ENCODE data around the gene KCNT1. TPM values are rescaled to one million over a fixed set of nuclear protein-coding genes. Genes with fewer than 3 reads are reported as not detected.

Gene KCNT1
- total and polyA plus RNA-seq, 10 of the 15 experiments (the other 5 are each of a cell fraction or from before 2014, with no cell fraction given), result not detected

- TF ChIP-seq ZBTB40 (IDR thresholded peaks at IDR 0.05; ENCODE audit: borderline replicate concordance) (no peak), CREM (IDR thresholded peaks at IDR 0.05; ENCODE audit: low read depth) (no peak)
Observed at GRCh38 chr9:135780626-135781025, 78.6 kb downstream of the KCNT1 start (continued).

- 45% methylated on average over 24 of the region's 24 CpGs for WGBS (ENCODE audit: insufficient coverage, insufficient replicate concordance, low lambda C conversion rate, missing lambda C conversion rate)
- no peaks in the 10 kb centered on the region for H3K27me3 ChIP-seq (replicated peaks in 1 of 2; ENCODE audit: control insufficient read depth in 2 of 2, insufficient read depth in 2 of 2, low read length in 1 of 2)
- no TSS peak for BruUV-seq (replicated peaks)
- H3K79me2 ChIP-seq (ENCODE audit: control insufficient read depth, insufficient read depth, low read length), result no peaks in the 10 kb centered on the region
- RAD21 ChIA-PET (ENCODE audit: unreplicated experiment), result no interaction called here
- intact Hi-C loops (cut with micrococcal nuclease; ENCODE audit: unreplicated experiment), result no loop called here
- no peaks in the 10 kb centered on the region for H4K20me1 ChIP-seq (ENCODE audit: control insufficient read depth, insufficient read depth)
- no peak overlapping the region for H3K9ac ChIP-seq (ENCODE audit: control insufficient read depth, insufficient read depth, low read length)
- POLR2A ChIA-PET, result no interaction called here
- no peak overlapping the region for H3K4me3 ChIP-seq
- H3K27ac ChIP-seq (ENCODE audit: control insufficient read depth, insufficient read depth), result no peak overlapping the region
- SMC1A ChIA-PET (ENCODE audit: uncharacterized antibody, unreplicated experiment), result no interaction called here
- no peak for FAIRE-seq
- CTCF ChIA-PET, result no interaction called here
- in situ Hi-C loops (cut with MboI), result no loop called here
- H2AFZ ChIP-seq (ENCODE audit: control insufficient read depth, low read depth, low read length), result no peak overlapping the region
- no peak for TF ChIP-seq USF2 (IDR thresholded peaks at IDR 0.05; ENCODE audit: borderline replicate concordance, low read depth, low read length)
- no peak for TF ChIP-seq USF1 (IDR thresholded peaks at IDR 0.05; ENCODE audit: borderline replicate concordance, extremely low read length, insufficient read depth, low read depth, low read length)
- no peak for TF ChIP-seq ZZZ3 (IDR thresholded peaks at IDR 0.05; ENCODE audit: control insufficient read depth, insufficient read length, low read depth)
- TF ChIP-seq POU2F2 (IDR thresholded peaks at IDR 0.05; ENCODE audit: borderline replicate concordance, low read depth, low read length), result no peak
- TF ChIP-seq STAT1 (conservative IDR thresholded peaks at IDR 0.05), result no peak
- no peak for TF ChIP-seq SMAD5 (IDR thresholded peaks at IDR 0.05; ENCODE audit: low read depth)
- TF ChIP-seq IKZF2 (IDR thresholded peaks at IDR 0.05), result no peak
- no peak for TF ChIP-seq RELA (IDR thresholded peaks at IDR 0.05; ENCODE audit: borderline replicate concordance, partially characterized antibody)
- TF ChIP-seq IRF4 (IDR thresholded peaks at IDR 0.05; ENCODE audit: low read depth, low read length), result no peak
- no peak for TF ChIP-seq PML (IDR thresholded peaks at IDR 0.05; ENCODE audit: low read length)
- TF ChIP-seq HDAC2 (IDR thresholded peaks at IDR 0.05), result no peak
- TF ChIP-seq SREBF2 (IDR thresholded peaks at IDR 0.05; ENCODE audit: low read length), result no peak
- DNase-seq (ENCODE audit: low read depth, low spot score), result no peak
- no peaks in the 10 kb centered on the region for H3K9me3 ChIP-seq (replicated peaks; ENCODE audit: control insufficient read depth, insufficient read depth, low read length)
- no peak overlapping the region for H3K4me2 ChIP-seq (ENCODE audit: control insufficient read depth, insufficient read depth)
- no peak for ATAC-seq
- no peaks in the 10 kb centered on the region for H3K4me1 ChIP-seq (ENCODE audit: control insufficient read depth, insufficient read depth, low read length)
- no peaks in the 10 kb centered on the region for H3K36me3 ChIP-seq (ENCODE audit: control insufficient read depth in 2 of 2, insufficient read depth in 2 of 2, low read length in 1 of 2)
Observed at GRCh38 chr9:135782946-135783345, 81.0 kb downstream of the KCNT1 start.

Measured in GM12878 (cell line).